Mucosa of rectum (tissue), 2 donors: ENCODE data around the gene SYT3.

Source experiments
- H3K27ac ChIP-seq, 2 donors: one replicate each; pipeline ENCODE4 v1.7.0; 2013; ENCODE audit warnings: inconsistent platforms in 2 of 2, low read depth in 2 of 2, low read length in 2 of 2
- H3K27me3 ChIP-seq, 2 donors: one replicate each; pipeline ENCODE4 v1.7.0; 2013; ENCODE audit warnings: low read length in 2 of 2; ENCODE audit not compliant: control insufficient read depth in 2 of 2, insufficient read depth in 2 of 2
- H3K36me3 ChIP-seq, 2 donors: one replicate each; pipeline ENCODE4 v1.7.0; 2013; ENCODE audit warnings: low read length in 2 of 2; ENCODE audit not compliant: control insufficient read depth in 2 of 2, insufficient read depth in 2 of 2
- H3K4me1 ChIP-seq, 2 donors: one replicate each; pipeline ENCODE4 v1.7.0; 2013; ENCODE audit warnings: low read length in 2 of 2, mild to moderate bottlenecking in 1 of 2; ENCODE audit not compliant: control insufficient read depth in 2 of 2, insufficient read depth in 2 of 2
- H3K4me3 ChIP-seq, 2 donors: one replicate each; pipeline ENCODE4 v1.7.0; 2013; ENCODE audit warnings: low read length in 2 of 2
- H3K9ac ChIP-seq, 2 donors: one replicate each; pipeline ENCODE4 v1.7.0; 2013; ENCODE audit warnings: low read length in 2 of 2, low read depth in 1 of 2, mild to moderate bottlenecking in 1 of 2
- H3K9me3 ChIP-seq, 2 donors: one replicate each; pipeline ENCODE4 v1.7.0; 2013; ENCODE audit warnings: low read length in 2 of 2; ENCODE audit not compliant: control insufficient read depth in 2 of 2
- donor health status: healthy.
- donor health status: Normal muscosa, but diverticular disease.

Gene SYT3

DNA sequence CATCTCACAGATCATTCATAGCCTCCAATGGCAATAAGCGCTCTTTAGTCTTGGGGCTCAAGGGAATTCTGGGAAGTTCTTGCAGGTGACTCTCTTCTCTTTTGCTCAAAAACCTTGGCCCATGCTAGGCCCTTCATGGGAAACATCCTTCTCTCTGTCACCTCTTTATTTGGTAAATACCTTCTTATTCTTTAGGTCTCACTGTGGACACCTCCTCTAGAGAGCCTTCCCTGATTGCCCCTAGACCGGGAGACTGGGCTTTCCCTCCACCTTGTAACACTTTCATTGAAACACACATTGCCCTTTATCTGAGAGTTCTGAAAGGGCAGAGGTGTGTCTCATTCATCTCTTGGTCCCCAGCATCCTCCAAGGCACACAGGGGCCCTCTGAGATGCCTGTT is 11.5 kb upstream of the SYT3 start:
- Histone ChIP-seq H3K27me3 (peaks cover 5% of the 10 kb centered on the region in 2 donors), H3K4me1 (no peaks in the 10 kb centered on the region), H3K9me3 (peaks cover 0 to 3% of the 10 kb centered on the region in 2 donors), H3K9ac (no peak overlapping the region), H3K36me3 (no peaks in the 10 kb centered on the region), H3K4me3 (no peak overlapping the region), H3K27ac (no peak overlapping the region)

DNA sequence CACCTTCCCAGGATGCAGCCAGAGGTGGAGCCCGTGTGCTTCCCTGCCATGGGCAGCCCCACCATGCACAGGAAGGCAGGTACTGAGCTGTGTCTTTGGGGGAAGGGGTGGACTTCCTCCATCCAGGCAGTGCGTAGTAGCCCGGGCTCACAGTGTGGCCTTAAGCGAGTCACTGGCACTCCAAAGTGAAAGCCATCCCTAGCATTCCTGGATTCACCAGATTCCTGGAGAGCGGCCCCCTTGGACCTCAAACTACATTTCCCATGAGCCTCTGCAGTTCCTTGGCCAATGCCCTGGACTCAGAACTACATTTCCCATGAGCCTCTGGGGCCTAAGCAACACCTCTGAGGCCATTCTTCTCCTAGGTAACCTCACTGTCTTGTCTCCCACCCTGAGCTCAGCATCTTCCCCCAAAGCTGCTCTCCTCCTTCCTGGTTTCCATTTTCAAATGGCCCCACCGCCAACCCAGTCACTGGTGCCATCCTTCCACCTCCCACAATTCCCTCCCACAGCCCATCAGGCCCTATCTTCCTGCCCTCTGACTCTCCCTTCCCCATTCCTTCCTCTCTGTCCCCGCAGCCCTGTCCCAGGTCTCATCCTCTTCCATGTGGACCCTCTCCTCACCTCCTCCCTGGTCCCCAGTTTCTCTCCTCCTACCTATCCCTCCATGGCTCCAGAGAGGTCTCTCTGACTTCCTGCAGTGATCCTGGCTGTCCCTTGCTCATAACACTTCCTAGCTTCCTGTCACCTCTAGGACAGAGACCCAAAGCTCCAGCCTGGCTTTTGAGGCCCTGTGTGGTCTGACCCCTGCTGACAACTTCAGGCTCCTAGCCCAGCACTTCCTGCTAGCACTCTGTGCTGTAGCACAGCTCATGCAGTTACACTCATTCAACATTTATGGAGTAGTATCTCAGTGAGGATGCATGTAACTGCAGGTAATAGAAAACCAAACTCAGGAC is 10.0 kb upstream of the SYT3 start, which contains the start of gene C19orf81:
Gene C19orf81 (plus strand): TSS at position 13 of the 959 bp plus-strand sequence. CDS start 0 bp downstream, at position 13.
- Histone ChIP-seq H3K4me1 (no peaks in the 10 kb centered on the region), H3K9me3 (no peaks in the 10 kb centered on the region), H3K27ac (no peak within 1 kb of the TSS), H3K27me3 (peaks cover 5 to 8% of the 10 kb centered on the region in 2 donors), H3K36me3 (no peaks in the 10 kb centered on the region), H3K4me3 (no peak within 1 kb of the TSS), H3K9ac (no peak within 1 kb of the TSS)

DNA sequence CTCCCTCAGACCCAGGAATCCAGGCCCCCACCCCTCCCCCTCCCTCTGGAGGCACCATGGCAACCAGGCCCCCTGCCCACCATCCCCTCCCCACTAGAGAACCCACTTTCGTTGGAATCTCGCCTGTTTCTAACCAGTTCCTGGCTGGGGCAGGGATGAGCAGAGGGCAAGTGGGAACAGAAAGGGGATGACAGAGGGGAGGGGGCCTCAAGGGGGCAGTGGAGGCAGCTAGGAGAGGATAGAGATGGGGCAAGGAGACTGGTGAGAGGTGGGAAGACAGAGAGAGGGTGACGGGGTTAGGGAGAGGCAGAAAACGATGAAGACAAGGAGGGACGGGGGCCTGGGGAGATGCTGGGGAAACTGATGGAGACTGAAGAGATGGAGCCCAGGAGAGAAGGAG is 9.0 kb upstream of the SYT3 start:
- H3K4me1 ChIP-seq, result no peaks in the 10 kb centered on the region
- no peaks in the 10 kb centered on the region for H3K36me3 ChIP-seq
- H3K27me3 ChIP-seq, result peaks cover 5 to 8% of the 10 kb centered on the region in 2 donors
- no peak overlapping the region for H3K9ac ChIP-seq
- H3K9me3 ChIP-seq, result no peaks in the 10 kb centered on the region
- no peak overlapping the region for H3K4me3 ChIP-seq
- no peak overlapping the region for H3K27ac ChIP-seq

DNA sequence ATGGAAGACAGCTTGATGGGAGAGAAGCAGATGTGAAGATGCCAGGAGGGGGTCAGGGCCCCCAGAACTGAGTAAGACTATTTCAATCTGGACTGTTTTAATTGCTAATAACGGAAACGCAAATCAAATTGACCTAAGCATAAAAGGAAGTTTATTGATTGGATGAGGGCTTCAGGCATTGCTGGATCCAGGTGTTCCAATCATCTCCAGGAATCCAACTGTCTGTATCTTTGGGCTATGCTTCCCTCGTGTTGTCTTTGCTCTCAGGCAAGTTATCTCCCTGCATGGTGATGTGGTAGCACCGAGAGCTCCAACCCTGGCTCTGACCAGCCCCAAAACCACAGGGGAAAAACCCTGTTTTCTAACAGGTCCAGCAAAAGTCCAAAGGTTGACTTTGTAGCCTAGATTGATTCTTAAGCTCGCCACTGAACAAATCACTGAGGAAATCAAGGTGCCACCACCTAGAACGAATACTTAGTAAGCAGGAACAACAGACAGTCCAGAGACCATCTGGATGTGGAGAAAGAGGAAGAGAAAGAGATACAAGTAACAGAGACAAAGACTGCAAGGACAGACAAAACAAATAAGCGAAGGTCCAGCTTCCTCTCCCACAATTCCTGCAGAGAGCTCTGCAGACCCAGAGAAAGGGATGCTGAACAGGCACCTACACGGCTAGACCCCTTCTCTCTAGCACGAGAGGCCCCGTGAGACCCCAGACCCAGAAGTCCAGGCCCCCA is 8.4 kb upstream of the SYT3 start:
- Histone ChIP-seq H3K4me1 (no peaks in the 10 kb centered on the region), H3K9ac (no peak overlapping the region), H3K27ac (no peak overlapping the region), H3K27me3 (peaks cover 5 to 8% of the 10 kb centered on the region in 2 donors), H3K4me3 (no peak overlapping the region), H3K9me3 (no peaks in the 10 kb centered on the region), H3K36me3 (no peaks in the 10 kb centered on the region)

DNA sequence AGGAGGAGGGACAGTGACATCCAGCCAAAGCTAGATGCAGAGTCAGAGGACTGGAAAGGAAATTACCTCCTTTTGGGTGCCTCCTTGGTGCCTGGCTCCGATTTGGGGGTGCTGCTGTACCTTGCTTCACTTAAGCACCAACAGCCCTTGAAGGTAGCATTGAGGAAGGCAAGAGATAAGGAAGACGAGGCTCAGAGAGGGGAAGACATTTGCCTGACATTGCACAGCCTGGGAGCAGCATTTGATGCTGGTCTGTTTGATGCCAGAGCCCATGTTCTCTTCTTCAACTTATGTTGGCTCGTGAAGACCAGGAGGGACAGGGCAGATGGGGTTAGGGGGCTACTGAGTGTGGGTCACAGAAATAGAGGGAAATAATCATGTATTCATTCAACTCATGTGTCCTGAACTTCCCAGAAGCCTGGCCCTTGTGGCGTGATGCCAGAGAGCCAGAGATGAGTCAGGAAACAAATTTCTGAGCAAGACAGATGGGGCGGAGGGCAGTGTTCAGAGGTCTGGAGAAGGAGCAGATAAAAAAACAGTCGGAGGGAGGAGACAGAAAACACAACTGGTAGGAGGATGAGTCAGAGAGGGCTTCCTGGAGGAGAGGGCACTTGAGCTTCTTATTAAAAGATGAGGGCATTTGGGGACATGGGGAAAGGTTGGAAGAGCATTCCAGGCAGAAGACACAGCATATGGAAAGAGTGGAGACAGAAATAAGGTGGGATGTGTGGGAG is 6.6 kb upstream of the SYT3 start:
- Histone ChIP-seq H3K4me3 (no peak overlapping the region), H3K27me3 (peaks cover 0 to 5% of the 10 kb centered on the region in 2 donors), H3K36me3 (no peaks in the 10 kb centered on the region), H3K9ac (no peak overlapping the region), H3K9me3 (no peaks in the 10 kb centered on the region), H3K4me1 (no peaks in the 10 kb centered on the region), H3K27ac (no peak overlapping the region)

DNA sequence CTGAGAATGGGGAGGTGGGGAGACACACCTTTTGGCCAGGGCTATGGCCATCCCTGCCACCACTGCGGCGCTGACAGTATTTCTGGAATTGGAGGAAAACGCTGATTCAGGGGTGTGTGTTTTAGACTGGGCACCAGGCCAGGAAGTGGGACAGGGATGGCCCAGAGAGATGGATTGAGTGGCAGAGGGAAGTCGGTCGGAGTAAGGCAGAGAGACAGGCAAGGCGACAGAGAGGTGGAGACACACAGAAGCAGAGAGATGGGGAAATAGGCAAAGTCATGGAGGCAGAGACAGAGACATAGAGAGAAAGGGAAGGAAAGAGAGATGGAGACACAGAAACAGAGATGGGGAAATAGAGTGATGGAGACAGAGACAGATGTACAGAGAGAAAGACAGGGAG is 5.4 kb upstream of the SYT3 start:
- H3K9me3 ChIP-seq, result no peaks in the 10 kb centered on the region
- H3K27ac ChIP-seq, result no peak overlapping the region
- H3K27me3 ChIP-seq, result peaks cover 1 to 5% of the 10 kb centered on the region in 2 donors
- no peak overlapping the region for H3K4me3 ChIP-seq
- no peaks in the 10 kb centered on the region for H3K4me1 ChIP-seq
- H3K9ac ChIP-seq, result no peak overlapping the region
- no peaks in the 10 kb centered on the region for H3K36me3 ChIP-seq

DNA sequence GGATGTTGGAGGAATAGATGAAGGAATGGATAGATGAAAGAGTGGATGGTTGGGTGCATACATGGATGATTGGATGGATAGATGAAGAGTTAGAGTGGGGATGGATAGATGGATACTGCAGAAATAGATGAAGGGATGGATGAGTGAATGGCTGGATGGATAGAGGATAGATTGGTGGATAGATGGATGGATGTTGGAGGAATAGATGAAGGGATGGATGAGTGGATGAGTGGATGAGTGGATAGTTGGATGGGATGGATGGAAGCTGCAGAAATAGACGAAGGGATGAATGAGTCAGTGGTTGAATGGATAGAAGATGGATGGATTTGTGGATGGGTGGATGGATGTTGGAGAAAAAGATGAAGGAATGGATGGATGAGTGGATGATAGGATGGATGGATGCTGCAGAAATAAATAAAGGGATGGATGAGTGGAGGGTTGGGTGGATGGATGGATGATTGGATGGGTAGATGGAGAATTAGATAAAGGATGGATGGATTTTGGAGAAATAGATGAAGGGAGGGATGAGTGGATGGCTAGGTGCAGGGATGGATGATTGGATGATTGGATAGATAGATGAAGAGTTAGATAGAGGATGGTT is 4.7 kb upstream of the SYT3 start:
- Histone ChIP-seq H3K9me3 (no peaks in the 10 kb centered on the region), H3K4me1 (no peaks in the 10 kb centered on the region), H3K9ac (no peak overlapping the region), H3K27ac (no peak overlapping the region), H3K4me3 (no peak overlapping the region), H3K27me3 (peaks cover 4 to 5% of the 10 kb centered on the region in 2 donors), H3K36me3 (no peaks in the 10 kb centered on the region)

DNA sequence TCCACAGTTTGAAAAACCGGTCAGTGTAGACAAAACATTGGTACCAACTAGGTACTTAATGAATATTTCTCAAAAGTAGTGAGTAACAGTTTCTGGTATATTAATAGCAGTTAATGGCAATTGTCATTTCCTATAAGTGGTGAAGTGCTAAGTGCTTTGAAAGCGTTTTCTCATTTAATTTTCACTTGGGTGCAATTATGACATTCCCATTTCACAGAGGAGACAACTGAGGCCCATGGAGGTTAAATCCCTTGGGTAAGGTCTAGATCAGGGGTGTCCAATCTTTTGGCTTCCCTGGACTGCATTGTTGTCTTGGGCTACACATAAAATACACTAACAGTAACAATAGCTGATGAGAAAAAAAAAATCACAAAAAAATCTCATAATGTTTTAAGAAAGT is 687 bp upstream of the SYT3 start:
- Histone ChIP-seq H3K36me3 (no peaks in the 10 kb centered on the region), H3K27me3 (peaks cover 15 to 24% of the 10 kb centered on the region in 2 donors), H3K27ac (no peak overlapping the region), H3K4me1 (no peaks in the 10 kb centered on the region), H3K9me3 (no peaks in the 10 kb centered on the region), H3K9ac (no peak overlapping the region), H3K4me3 (no peak overlapping the region)

DNA sequence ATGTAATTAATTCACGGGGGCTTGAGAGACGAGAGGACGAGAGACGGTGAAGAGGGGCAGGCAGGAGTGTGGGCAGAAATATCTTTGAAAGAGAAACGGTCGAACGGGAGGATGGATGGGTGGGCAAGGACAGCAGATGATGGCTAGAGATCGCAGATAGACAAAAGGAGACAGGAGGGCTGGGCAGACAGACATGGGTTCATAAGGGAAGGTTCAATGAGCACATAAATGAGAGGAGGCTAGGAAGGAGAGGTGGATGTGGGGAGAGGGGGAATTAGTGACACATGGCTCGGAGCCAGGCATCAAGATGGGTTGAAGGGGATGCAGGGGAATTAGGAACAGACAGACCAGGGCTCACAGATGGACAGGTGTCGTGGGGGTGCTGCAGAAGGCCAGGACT is 1.1 kb downstream of the SYT3 start:
- Histone ChIP-seq H3K9me3 (peaks cover 6 to 8% of the 10 kb centered on the region in 2 donors), H3K4me3 (no peak overlapping the region), H3K36me3 (no peaks in the 10 kb centered on the region), H3K27ac (no peak overlapping the region), H3K27me3 (peaks cover 15 to 24% of the 10 kb centered on the region in 2 donors), H3K4me1 (no peaks in the 10 kb centered on the region), H3K9ac (no peak overlapping the region)
